SIG-M5 treated with dmso at 0.1 percent for 504 hours (cell line): Measurements from ENCODE around the gene NSFL1C.
A peak's percentile ranks its signal among the peaks of the same experiment; 100 is the strongest.

Experiments
- DNase-seq: peaks from one replicate; lab custom pipeline; 2025; ENCODE audit not compliant: unreplicated experiment; lab: John Stamatoyannopoulos, UW

NSFL1C gene

GRCh38 chr20:1486566-1486965 lies 19.9 kb upstream of the NSFL1C start:
- no peak for DNase-seq

GRCh38 chr20:1484438-1485116 lies 17.9 kb upstream of the NSFL1C start:
- DNase-seq: no peak

- no peak for DNase-seq
These were observed 13.4 kb upstream of the NSFL1C start for GRCh38 chr20:1479831-1480595.

- DNase-seq: peak; percentile 9
These were observed 11.9 kb upstream of the NSFL1C start for GRCh38 chr20:1478566-1478965.

GRCh38 chr20:1477896-1478490 lies 11.3 kb upstream of the NSFL1C start:
- no peak for DNase-seq

GRCh38 chr20:1474817-1475603 lies 8.4 kb upstream of the NSFL1C start:
- no peak for DNase-seq

- no peak for DNase-seq
These were observed 7.7 kb upstream of the NSFL1C start for GRCh38 chr20:1474325-1474724.

GRCh38 chr20:1473246-1474220 lies 6.9 kb upstream of the NSFL1C start:
- DNase-seq: no peak

- peak; percentile 55 for DNase-seq
These were observed 6.1 kb upstream of the NSFL1C start for GRCh38 chr20:1472556-1473245.

- DNase-seq: no peak
These were observed 4.6 kb upstream of the NSFL1C start for GRCh38 chr20:1471242-1471641.

GRCh38 chr20:1469925-1470571 lies 3.4 kb upstream of the NSFL1C start:
- DNase-seq: peak; percentile 59

GRCh38 chr20:1469306-1469905 lies 2.8 kb upstream of the NSFL1C start:
- no peak for DNase-seq

GRCh38 chr20:1468117-1468624 lies 1.5 kb upstream of the NSFL1C start:
- no peak for DNase-seq

GRCh38 chr20:1467355-1468116 lies 887 bp upstream of the NSFL1C start:
- DNase-seq: peak; percentile 92

GRCh38 chr20:1467082-1467354 lies 369 bp upstream of the NSFL1C start:
- no peak for DNase-seq

GRCh38 chr20:1465470-1466210 lies 1.0 kb downstream of the NSFL1C start:
- no peak for DNase-seq

GRCh38 chr20:1463971-1464570 lies 2.6 kb downstream of the NSFL1C start:
- DNase-seq: peak; percentile 22
